HK-2 (cell line): ENCODE data around the gene BAHD1.

Experiments
- DNase-seq: peaks from one replicate; pipeline ENCODE4 v3.0.0-alpha.2; 2018; ENCODE audit not compliant: unreplicated experiment

Gene BAHD1

GRCh38 chr15:40424483-40425115 lies 16.2 kb upstream of the BAHD1 start:
- no peak for DNase-seq

- DNase-seq, result no peak
These were observed 15.1 kb upstream of the BAHD1 start for GRCh38 chr15:40425681-40426080.

GRCh38 chr15:40427188-40427587 lies 13.6 kb upstream of the BAHD1 start:
- no peak for DNase-seq

GRCh38 chr15:40428185-40428584 lies 12.6 kb upstream of the BAHD1 start:
- no peak for DNase-seq

- no peak for DNase-seq
These were observed 11.6 kb upstream of the BAHD1 start for GRCh38 chr15:40429068-40429710.

GRCh38 chr15:40430271-40430805 lies 10.4 kb upstream of the BAHD1 start:
- DNase-seq, result no peak

GRCh38 chr15:40435023-40435709 lies 5.6 kb upstream of the BAHD1 start:
- DNase-seq, result no peak

GRCh38 chr15:40435710-40436089 lies 5.1 kb upstream of the BAHD1 start:
- DNase-seq, result no peak

- no peak for DNase-seq
These were observed 4.4 kb upstream of the BAHD1 start for GRCh38 chr15:40436116-40436891.

GRCh38 chr15:40436892-40437751 lies 3.6 kb upstream of the BAHD1 start:
- no peak for DNase-seq

GRCh38 chr15:40437752-40438687 lies 2.7 kb upstream of the BAHD1 start:
- DNase-seq, result no peak

GRCh38 chr15:40438712-40439111 lies 2.0 kb upstream of the BAHD1 start:
- no peak for DNase-seq

GRCh38 chr15:40439461-40439959 lies 1.2 kb upstream of the BAHD1 start:
- no peak for DNase-seq

GRCh38 chr15:40439960-40440742 lies 602 bp upstream of the BAHD1 start:
- peak; percentile 55 for DNase-seq

- peak; percentile 19 for DNase-seq
These were observed 1.1 kb downstream of the BAHD1 start for GRCh38 chr15:40441565-40442531.

- DNase-seq, result no peak
These were observed 2.5 kb downstream of the BAHD1 start for GRCh38 chr15:40443255-40443654.

GRCh38 chr15:40443846-40444245 lies 3.1 kb downstream of the BAHD1 start:
- DNase-seq, result no peak

GRCh38 chr15:40444736-40445135 lies 4.0 kb downstream of the BAHD1 start:
- no peak for DNase-seq
